Hepatocyte (in vitro differentiated cells): Measurements from ENCODE around the gene VAV3. TPM values are rescaled to one million over a fixed set of nuclear protein-coding genes. Genes with fewer than 3 reads are reported as not detected.

Source experiments
- DNase-seq: peaks from one replicate; pipeline ENCODE4 v3.0.0-alpha.2; 2016; ENCODE audit warnings: low spot score
- H2AFZ ChIP-seq: fragments of 200-600 bp; sonication (generic); 2 replicates; pipeline ENCODE4 v1.6.0; 2016; ENCODE audit warnings: antibody characterized with exemption, mild to moderate bottlenecking
- H3K27ac ChIP-seq: fragments of 200-600 bp; sonication (generic); 2 replicates; pipeline ENCODE4 v1.5.1; 2016; ENCODE audit warnings: mild to moderate bottlenecking
- H3K27me3 ChIP-seq: fragments of 200-600 bp; sonication (generic); 2 replicates; pipeline ENCODE4 v1.6.1; 2016
- H3K36me3 ChIP-seq: fragments of 200-600 bp; sonication (generic); replicated peaks from 2 replicates; pipeline ENCODE4 v1.5.1; 2016; ENCODE audit warnings: low read depth; ENCODE audit not compliant: insufficient read depth
- H3K4me1 ChIP-seq: fragments of 200-600 bp; sonication (generic); 2 replicates; pipeline ENCODE4 v1.5.1; 2016; ENCODE audit warnings: mild to moderate bottlenecking, moderate library complexity; ENCODE audit not compliant: insufficient read depth
- H3K4me2 ChIP-seq: fragments of 200-600 bp; sonication (generic); 2 replicates; pipeline ENCODE4 v1.6.0; 2016
- H3K4me3 ChIP-seq: fragments of 200-600 bp; sonication (generic); 2 replicates; pipeline ENCODE4 v1.5.1; 2016; ENCODE audit warnings: mild to moderate bottlenecking
- H3K79me2 ChIP-seq: fragments of 200-600 bp; sonication (generic); 2 replicates; pipeline ENCODE4 v1.6.0; 2017; ENCODE audit warnings: mild to moderate bottlenecking
- H3K9me2 ChIP-seq: fragments of 200-600 bp; sonication (generic); replicated peaks from 2 replicates; pipeline ENCODE4 v1.6.0; 2017; ENCODE audit warnings: mild to moderate bottlenecking; ENCODE audit not compliant: insufficient read depth
- H3K9me3 ChIP-seq: fragments of 200-600 bp; sonication (generic); 2 replicates; pipeline ENCODE4 v1.5.1; 2016; ENCODE audit warnings: low read depth, mild to moderate bottlenecking
- H4K20me1 ChIP-seq: fragments of 200-600 bp; sonication (generic); 2 replicates; pipeline ENCODE4 v1.6.0; 2016; ENCODE audit warnings: mild to moderate bottlenecking; ENCODE audit not compliant: insufficient read depth, poor library complexity, severe bottlenecking
- EZH2 ChIP-seq: fragments of 200-600 bp; sonication (generic); IDR thresholded peaks from 2 replicates; pipeline ENCODE4 v1.6.1; 2016; ENCODE audit warnings: antibody characterized with exemption, mild to moderate bottlenecking, borderline replicate concordance
- EZH2phosphoT487 ChIP-seq: fragments of 200-600 bp; sonication (generic); IDR thresholded peaks from one replicate; pipeline ENCODE4 v1.6.1; 2018; ENCODE audit warnings: antibody characterized with exemption, mild to moderate bottlenecking, low read depth, moderate library complexity; ENCODE audit not compliant: unreplicated experiment, severe bottlenecking
- WGBS: methylation state at CpG from one replicate; pipeline ENCODE4 v1.1.6; 2016; ENCODE audit warnings: low lambda C conversion rate; ENCODE audit errors: missing lambda C conversion rate; 5-methylcytosine and 5-hydroxymethylcytosine counted together
- polyA plus RNA-seq: library from polyadenylated mRNA; unstranded; fragments of >200 nt; fragmentation: Nextera tagmentation; extraction: Ambion mirVana; gene quantifications from 2 replicates; pipeline ENCODE4 v1.2.1, GENCODE V29; 2016
- total RNA-seq: library from RNA; depleted of rRNA; stranded (reverse); fragments of >200 nt; gene quantifications from 2 replicates; pipeline ENCODE4 v1.2.3, GENCODE V29; 2014
- TF ChIP-seq, protein P1 (sequence below): fragments of 200-600 bp; sonication (generic); IDR thresholded peaks from 2 replicates; pipeline ENCODE4 v1.5.1; 2016; ENCODE audit warnings: antibody characterized with exemption, mild to moderate bottlenecking; ENCODE audit not compliant: poor library complexity

VAV3 gene
- total and polyA plus RNA-seq, 2 experiments from 2014 or later, result 12.3 to 40.5 TPM

- Histone ChIP-seq H3K4me2 (no peak overlapping the region), H3K27me3 (no peaks in the 10 kb centered on the region), H3K79me2 (no peaks in the 10 kb centered on the region), H3K4me1 (no peaks in the 10 kb centered on the region), H4K20me1 (no peaks in the 10 kb centered on the region), H3K9me2 (no peaks in the 10 kb centered on the region), H3K36me3 (no peaks in the 10 kb centered on the region), H3K4me3 (no peak overlapping the region), H3K9me3 (no peaks in the 10 kb centered on the region), H2AFZ (no peak overlapping the region), H3K27ac (no peak overlapping the region)
- DNase-seq, result no peak
- TF ChIP-seq EZH2phosphoT487 (no peak), EZH2 (no peak)
Measured at GRCh38 chr1:107710005-107710404, 255.0 kb downstream of the VAV3 start.

GRCh38 chr1:107707111-107707510 is 257.9 kb downstream of the VAV3 start:
- no peaks in the 10 kb centered on the region for H3K4me1 ChIP-seq
- TF ChIP-seq EZH2 (no peak), EZH2phosphoT487 (no peak)
- TF ChIP-seq, protein P1, sequence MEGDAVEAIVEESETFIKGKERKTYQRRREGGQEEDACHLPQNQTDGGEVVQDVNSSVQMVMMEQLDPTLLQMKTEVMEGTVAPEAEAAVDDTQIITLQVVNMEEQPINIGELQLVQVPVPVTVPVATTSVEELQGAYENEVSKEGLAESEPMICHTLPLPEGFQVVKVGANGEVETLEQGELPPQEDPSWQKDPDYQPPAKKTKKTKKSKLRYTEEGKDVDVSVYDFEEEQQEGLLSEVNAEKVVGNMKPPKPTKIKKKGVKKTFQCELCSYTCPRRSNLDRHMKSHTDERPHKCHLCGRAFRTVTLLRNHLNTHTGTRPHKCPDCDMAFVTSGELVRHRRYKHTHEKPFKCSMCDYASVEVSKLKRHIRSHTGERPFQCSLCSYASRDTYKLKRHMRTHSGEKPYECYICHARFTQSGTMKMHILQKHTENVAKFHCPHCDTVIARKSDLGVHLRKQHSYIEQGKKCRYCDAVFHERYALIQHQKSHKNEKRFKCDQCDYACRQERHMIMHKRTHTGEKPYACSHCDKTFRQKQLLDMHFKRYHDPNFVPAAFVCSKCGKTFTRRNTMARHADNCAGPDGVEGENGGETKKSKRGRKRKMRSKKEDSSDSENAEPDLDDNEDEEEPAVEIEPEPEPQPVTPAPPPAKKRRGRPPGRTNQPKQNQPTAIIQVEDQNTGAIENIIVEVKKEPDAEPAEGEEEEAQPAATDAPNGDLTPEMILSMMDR, result no peak
- 88% methylated on average over 2 of the region's 2 CpGs for WGBS
- no peaks in the 10 kb centered on the region for H3K9me2 ChIP-seq
- H3K4me2 ChIP-seq, result no peak overlapping the region
- no peak for DNase-seq
- H3K4me3 ChIP-seq, result no peak overlapping the region
- no peaks in the 10 kb centered on the region for H3K27me3 ChIP-seq
- no peaks in the 10 kb centered on the region for H3K79me2 ChIP-seq
- H3K9me3 ChIP-seq, result no peaks in the 10 kb centered on the region
- no peak overlapping the region for H3K27ac ChIP-seq
- H2AFZ ChIP-seq, result no peak overlapping the region
- no peaks in the 10 kb centered on the region for H4K20me1 ChIP-seq
- H3K36me3 ChIP-seq, result no peaks in the 10 kb centered on the region

DNA sequence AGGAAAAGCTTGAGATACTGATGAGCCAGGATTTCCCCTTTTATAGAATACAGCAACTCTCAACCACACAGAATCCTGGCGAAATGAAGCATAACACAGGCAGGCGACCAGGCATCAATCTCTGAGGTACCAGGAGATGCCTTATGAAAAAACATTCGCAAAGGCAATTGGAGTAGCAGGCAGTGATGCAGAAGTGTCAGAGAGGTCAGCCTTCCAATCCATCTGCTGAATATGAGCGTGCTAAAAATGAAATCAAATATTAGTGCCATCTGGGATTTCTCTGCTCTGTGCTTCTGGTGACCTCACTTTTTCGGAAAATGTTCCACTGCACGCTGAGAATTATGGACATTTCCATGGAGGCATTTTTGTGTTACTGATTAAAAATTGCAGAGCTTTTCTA is 258.8 kb downstream of the VAV3 start:
- TF ChIP-seq, protein P1, result no peak
- TF ChIP-seq EZH2phosphoT487 (no peak), EZH2 (no peak)
- no peak for DNase-seq
- no peak overlapping the region for H3K4me2 ChIP-seq

GRCh38 chr1:107704911-107705310 is 260.1 kb downstream of the VAV3 start:
- DNase-seq, result no peak
- H2AFZ ChIP-seq, result no peak overlapping the region
- H4K20me1 ChIP-seq, result no peaks in the 10 kb centered on the region
- H3K27ac ChIP-seq, result no peak overlapping the region
- H3K9me3 ChIP-seq, result no peaks in the 10 kb centered on the region
- H3K4me1 ChIP-seq, result no peaks in the 10 kb centered on the region
- H3K79me2 ChIP-seq, result no peaks in the 10 kb centered on the region
- no peaks in the 10 kb centered on the region for H3K36me3 ChIP-seq
- no peak overlapping the region for H3K4me2 ChIP-seq
- H3K9me2 ChIP-seq, result no peaks in the 10 kb centered on the region
- no peaks in the 10 kb centered on the region for H3K27me3 ChIP-seq
- 61% methylated on average over 2 of the region's 2 CpGs for WGBS
- no peak overlapping the region for H3K4me3 ChIP-seq
- no peak for TF ChIP-seq EZH2
- no peak for TF ChIP-seq EZH2phosphoT487
- TF ChIP-seq, protein P1, result no peak

More for the DNA sequence above, 258.8 kb downstream of the VAV3 start:
- H4K20me1 ChIP-seq, result no peaks in the 10 kb centered on the region
- H3K27me3 ChIP-seq, result no peaks in the 10 kb centered on the region
- no peak overlapping the region for H3K4me3 ChIP-seq
- 95% methylated on average over 6 of the region's 6 CpGs for WGBS
- no peaks in the 10 kb centered on the region for H3K9me3 ChIP-seq
- no peak overlapping the region for H3K27ac ChIP-seq
- H2AFZ ChIP-seq, result no peak overlapping the region
- H3K79me2 ChIP-seq, result no peaks in the 10 kb centered on the region
- H3K4me1 ChIP-seq, result no peaks in the 10 kb centered on the region
- H3K36me3 ChIP-seq, result no peaks in the 10 kb centered on the region
- no peaks in the 10 kb centered on the region for H3K9me2 ChIP-seq
